CD4-positive, alpha-beta T cell treated with Interleukin-1 beta for 1 hour (primary cell): Measurements from ENCODE around the gene SIK3.
A peak's percentile ranks its signal among the peaks of the same experiment; 100 is the strongest.
"Not testable (repeated sequence)": the region's sequence is repeated elsewhere in the genome, so short reads cannot be mapped to it uniquely, and the experiment has no call there.

Source experiments
- DNase-seq, 2 donors: peaks; one replicate each; pipeline ENCODE4 v3.0.0-alpha.2; 2020 to 2022

SIK3 gene

DNA sequence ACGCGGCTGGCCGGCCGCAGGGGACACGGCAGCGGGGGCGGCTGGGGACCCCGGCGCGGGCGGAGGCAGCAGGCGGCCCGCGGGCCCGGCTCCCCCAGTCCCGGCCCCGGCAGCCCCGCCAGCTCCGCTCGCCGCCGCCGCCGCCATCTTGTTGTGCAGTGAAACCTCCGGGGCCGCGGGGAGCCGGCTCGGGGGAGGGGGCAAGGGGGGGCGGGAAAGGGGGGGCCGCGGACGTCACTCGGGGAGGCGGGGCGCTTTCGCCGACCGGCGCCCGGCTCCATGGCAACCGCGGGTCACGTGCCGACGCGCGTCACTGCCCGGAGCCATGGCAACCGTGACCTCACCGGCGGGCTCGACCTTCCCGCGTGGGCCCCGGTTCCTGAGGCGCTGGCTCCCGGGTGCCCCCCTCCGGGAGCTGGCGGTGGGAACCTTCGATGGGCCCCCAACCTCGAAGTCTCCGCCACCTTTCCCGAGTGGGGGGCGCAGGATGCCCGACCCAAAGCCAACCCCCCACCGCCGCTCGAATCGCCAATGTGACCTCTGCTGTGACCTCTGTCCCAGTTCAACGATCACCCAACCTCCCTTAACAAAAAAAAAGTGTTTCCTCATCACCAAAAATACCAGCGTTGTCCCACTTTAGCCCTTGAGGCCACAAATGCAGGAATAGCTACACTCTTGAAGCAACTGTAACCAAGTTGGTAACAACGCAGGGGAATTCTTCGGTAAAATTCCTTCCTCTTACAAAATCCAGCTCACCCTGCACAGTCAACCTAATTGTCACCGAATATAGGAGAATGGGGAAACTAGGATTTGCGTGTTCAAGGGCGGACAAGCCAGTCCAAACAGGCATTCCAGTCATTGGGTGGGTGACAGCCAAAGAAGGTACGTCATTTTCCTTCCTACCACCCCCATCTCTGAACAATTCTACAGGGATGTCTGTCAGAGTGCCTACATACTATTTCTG, at the start of gene SIK3:
Gene SIK3 (minus strand): TSS at position 160 of the 964 bp plus-strand sequence. CDS start 13 bp downstream, at position 147.
- DNase-seq = peak; percentile 94 to 97

DNA sequence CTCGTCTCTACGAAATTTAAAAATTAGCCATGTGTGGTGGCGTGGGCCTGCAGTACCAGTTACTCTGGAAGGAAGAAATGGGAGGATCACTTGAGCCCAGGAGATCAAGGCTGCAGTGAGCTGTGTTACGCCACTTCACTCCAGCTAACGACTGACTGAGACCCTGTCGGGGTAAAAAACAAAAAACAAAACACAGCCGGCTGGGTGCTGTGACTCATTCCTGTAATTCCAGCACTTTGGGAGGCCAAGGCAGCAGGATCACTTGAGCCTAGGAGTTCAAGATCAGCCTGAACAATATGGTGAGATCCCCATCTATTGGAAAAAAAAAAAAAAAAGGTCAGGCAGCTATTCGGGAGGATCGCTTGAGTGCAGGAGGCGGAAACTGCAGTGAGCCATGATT, 48.3 kb upstream of the SIK3 start:
- no peak for DNase-seq

DNA sequence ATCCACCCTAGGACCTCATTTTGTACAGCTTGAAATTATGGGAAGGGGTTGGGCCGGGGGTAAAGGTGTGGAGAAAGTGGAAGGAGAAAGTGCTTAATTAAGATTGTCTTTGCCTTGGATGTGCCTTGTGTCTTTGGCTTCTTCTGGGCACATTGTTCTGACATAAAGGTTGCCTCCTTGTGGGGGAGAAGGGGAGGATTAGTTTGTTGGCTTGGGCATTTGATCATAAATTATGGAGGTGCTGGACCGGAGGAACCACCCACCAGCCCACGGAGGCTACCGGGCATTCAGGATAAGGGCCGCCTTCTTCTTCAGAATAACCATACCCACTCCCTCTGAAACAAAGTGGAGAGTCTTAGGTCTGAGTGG, 47.1 kb upstream of the SIK3 start:
- DNase-seq = peak in 1 of 2 donors; percentile 28

DNA sequence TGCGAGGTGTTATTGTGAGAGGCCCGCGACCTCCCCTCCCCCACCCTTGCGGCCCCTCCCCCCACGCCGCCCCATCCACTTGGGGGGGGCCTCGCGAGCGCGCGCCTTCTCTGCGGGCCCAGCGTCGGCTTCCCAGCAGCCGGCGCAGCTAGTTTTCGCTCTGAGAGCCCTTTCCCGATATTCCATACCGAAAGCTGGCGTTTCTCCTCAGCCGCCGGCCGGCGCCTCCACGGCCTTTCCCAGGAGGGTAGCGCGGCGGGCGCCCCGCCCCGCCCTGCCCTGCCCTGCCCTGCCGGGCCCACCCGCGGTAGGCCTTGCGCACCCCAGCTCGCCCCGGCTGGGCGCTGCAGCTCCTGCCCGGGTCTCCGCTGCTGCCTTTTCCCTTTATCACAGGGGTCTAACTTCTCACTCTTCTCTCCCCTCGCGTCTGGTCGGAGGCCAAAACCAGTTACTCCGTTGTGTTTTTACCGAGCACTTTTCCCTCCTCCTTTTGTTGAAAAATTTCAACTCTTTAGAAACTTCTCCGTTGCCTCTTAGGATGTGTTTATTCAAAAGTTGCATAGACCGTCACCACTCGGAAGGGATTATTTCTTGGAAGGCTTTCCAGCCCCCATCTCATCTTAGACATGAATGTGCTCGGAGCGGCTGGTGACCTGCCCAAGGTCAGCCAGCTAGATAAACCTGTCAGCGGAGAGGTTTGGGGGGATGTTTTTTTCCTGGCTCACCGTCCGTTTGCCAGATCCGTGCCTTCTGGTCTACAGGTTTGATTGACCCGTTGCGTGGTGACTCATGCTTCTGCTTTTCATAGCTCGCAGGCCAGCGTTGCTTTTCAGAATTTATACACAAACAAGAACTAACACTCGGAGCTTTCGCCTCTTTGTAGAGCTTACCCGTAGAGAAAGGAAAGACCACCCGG, 46.5 kb upstream of the SIK3 start:
- DNase-seq = peak; percentile 22 to 54

DNA sequence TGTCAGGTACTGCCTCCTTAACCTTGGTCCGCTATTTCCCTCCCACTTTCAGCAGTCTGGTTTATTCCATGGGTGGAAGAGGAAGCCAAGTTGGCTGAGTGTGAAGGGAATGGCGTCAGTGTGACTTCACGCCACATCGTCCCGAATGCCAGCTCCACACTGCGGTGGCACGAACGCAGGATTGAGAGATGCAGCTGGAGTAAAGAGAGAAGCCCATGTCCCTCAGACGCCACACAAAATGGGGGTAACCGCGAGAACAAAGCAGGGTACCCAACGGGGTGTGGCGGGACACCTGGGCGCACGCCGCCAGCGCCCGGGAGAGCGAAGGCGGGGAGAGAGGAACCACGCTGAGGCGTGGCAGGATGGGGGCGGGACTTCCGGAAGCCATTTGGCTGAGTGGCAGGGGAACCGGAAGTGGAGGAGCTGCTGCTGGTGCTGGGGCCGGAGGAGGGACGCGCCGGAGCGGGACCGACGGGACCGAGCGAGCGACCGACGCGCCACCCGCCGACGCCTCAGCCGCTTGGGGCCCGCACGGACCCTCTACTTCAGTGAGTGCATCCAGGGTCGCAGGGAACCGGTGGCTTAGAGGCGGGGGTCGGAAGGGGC, 45.7 kb upstream of the SIK3 start, which contains the start of gene PAFAH1B2:
Gene PAFAH1B2 (plus strand): TSS at position 417 of the 606 bp plus-strand sequence. CDS start 8,161 bp downstream, outside the sequence.
- DNase-seq = peak; percentile 95

DNA sequence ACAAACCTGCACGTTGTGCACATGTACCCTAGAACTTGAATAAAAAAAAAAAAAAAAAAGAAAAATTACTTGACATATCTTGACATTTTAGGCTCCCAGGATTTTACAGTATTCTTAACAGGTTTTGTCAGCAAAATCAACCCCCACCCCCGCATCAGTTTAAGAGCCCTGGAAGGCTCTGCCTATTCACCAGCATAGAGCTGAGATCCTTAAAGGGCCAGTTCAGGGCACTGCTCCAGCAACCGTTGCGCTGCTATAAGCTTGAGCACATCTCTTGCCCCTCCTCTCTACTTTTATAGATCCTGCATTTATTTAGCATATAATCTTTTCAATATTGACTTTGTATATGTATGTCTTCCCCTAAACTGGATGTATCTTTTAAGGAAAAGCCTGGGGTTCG, 45.2 kb upstream of the SIK3 start:
- DNase-seq = peak; percentile 5 to 26

DNA sequence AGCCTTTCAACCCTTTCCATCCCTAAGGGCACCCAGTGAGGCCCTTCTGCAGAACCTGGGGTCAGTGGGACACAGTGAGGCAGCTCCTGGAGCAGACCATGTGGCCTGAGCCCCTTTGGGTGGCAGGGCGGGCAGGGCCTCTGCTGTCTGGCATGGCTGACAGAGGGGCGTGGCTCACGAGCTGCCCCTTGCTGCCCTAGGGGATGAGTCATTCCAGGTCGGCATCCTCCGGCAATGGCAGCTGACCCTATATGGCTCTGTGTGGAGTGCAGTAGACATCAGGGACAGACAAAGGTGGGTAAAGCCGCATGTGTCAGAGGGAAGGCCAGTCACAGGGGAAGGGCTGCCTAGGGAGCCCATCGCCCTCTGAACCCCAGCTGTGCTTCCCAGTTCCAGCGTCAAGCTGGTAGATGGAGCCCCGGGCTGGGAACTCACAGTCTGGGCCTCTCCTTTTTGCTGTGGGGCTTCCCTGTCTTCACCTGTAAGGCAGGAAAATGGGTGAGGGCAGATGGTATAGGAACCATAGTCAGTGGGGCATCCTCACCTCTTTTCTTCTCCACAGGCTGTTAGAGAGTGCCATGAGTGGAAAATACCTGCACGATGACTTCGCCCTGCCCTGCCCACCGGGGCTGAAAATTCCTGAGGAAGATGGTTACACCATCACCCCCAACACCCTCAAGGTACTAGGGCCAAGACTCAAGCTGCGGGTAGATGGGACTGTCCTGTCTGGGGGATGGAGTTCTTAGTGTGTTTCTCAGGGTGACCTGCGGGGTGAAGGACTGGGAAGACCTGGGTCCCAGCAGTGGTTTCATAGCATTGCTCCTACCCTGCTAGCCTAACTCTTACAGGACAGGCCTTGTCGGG, 39.2 kb upstream of the SIK3 start:
- DNase-seq = not testable (repeated sequence)

GRCh38 chr11:117134979-117135378, 36.8 kb upstream of the SIK3 start:
- DNase-seq = not testable (repeated sequence)

DNA sequence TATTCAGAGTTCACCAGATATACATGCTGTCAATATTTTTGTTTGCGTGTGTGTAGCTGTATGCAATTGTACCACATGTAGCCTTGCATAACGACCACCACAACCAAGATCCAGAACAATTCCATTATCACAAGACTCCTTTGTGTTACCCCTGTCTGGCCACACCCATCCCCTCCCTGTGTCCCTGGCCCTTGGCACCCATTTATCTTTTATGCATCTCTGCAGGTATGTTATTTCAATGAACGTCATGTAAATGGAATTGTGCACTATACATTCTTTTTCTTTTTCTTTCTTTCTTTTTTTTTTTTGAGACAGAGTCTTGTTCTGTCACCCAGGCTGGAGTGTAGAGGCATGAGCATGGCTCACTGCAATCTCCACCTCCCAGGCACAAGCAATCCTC, 36.2 kb upstream of the SIK3 start:
- no peak for DNase-seq

DNA sequence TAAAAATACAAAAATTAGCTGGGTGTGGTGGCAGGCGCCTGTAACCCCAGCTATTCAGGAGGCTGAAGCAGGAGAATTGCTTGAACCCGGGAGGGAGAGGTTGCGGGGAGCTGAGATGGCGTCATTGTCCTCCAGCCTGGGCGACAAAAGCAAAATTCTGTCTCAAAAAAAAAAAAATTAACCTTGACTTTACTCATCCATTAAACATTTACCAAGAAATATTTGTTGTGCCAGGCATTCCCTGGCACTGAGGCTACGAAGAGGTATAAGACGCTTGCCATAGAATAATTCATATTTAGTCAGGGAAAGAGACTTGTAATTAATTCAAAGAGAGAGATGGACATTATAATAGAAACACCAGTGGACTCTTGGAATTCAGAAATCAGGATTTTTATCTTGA, 32.7 kb upstream of the SIK3 start:
- no peak for DNase-seq

- not testable (repeated sequence) for DNase-seq
Observed at GRCh38 chr11:117130396-117130795, 32.2 kb upstream of the SIK3 start.

DNA sequence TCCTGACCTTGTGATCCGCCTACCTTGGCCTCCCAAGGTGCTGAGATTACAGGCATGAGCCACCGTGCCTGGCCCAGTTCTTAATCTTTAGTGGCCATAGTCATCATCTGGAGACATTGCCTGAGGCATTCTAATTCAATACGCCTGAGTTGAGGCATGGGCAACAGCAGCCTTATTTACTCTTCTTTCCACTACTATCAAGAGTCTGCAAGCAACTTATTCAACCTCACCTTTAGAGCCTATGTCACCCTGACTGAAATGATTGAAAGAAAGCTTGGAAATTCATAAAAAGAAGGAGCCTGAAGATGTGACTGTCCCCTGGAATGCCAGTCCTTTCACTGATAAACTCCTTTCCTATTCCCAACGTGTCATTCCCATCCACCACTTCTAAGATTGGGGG, 30.1 kb upstream of the SIK3 start:
- DNase-seq = no peak

- DNase-seq = no peak
Observed at GRCh38 chr11:117127171-117127901, 29.1 kb upstream of the SIK3 start.

GRCh38 chr11:117126223-117126965, 28.2 kb upstream of the SIK3 start:
- DNase-seq = no peak

DNA sequence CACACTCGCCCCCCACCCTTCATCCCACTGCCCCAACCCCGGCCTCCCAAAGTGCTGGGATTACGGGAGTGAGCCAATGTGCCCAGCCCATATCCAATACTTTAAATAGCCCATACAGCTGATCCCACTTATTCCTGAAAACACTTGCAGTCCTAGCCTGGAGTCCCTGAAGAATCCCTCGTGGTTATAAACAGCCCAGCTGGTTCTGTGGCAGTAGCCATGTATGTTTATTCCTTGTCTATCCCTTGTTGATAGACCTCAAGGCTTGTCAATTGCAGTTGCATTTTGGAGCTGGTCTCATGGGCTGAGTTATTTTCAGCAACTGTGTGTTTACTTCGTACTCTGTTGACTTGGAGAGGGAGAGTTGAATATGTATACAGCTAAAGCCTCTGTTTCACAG, 24.3 kb upstream of the SIK3 start:
- DNase-seq = no peak

DNA sequence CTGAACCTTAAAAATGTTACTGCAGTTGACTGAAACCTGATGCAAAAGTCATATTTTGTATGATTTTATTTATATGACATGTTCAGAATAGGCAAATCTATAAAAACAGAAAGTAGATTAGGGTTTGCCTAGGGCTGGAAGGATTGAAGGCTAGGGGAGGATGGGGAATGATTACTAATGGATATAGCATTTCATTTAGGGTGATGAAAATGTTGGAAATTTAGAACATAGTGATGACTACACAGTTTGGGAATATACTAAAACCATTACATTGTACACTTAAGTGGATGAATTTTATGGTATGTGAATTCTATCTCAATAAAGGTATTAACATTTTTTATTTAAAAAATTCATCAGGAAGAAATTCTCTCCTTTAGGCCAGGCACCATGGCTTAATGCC, 22.9 kb upstream of the SIK3 start:
- DNase-seq = no peak

- DNase-seq = no peak
Observed at GRCh38 chr11:117117681-117118080, 19.5 kb upstream of the SIK3 start.

- not testable (repeated sequence) for DNase-seq
Observed at GRCh38 chr11:117112939-117113338, 14.7 kb upstream of the SIK3 start.

DNA sequence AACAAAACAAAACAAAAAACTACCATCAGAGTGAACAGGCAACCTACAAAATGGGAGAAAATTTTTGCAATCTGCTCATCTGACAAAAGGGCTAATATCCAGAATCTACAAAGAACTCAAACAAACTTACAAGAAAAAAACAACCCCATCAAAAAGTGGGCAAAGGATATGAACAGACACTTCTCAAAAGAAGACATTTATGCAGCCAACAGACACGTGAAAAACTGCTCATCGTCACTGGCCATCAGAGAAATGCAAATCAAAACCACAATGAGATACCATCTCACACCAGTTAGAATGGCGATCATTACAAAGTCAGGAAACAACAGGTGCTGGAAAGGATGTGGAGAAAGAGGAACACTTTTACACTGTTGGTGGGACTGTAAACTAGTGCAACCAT, 14.3 kb upstream of the SIK3 start:
- DNase-seq = not testable (repeated sequence)

DNA sequence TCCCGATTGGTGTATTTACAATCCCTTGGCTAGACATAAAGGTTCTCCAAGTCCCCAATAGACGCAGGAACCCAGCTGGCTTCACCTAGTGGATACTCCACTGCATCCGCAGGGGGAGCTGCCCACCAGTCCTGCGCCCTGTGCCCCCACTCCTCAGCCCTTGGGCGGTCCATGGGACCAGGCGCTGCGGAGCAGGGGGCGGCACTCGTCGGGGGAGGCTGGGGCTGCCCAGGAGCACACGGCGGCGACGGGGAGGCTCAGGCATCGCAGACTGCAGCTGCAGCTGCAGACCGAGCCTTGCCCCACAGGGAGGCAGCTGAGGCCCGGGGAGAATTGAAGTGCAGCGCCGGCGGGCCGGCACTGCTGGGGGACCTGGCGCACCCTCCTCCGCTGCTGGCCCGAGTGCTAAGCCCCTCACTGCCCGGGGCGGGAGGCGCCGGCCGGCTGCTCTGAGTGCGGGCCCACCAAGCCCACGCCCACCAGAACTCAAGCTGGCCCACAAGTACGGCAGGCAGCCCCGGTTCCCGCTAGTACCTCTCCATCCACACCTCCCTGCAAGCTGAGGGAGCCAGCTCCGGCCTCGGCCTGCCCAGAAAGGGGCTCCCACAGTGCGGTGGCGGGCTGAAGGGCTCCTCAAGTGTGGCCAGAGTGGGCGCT, 12.2 kb upstream of the SIK3 start:
- DNase-seq = no peak
